K562 (cell line): ENCODE results near the gene SLC34A1. TPM values are rescaled to one million over a fixed set of nuclear protein-coding genes. Genes with fewer than 3 reads are reported as not detected.

Source experiments
- ARID3A ChIP-seq: IDR thresholded peaks from 2 replicates; pipeline ENCODE4 v1.6.1; 2012; ENCODE audit warnings: low read depth, low read length, improper control_type of control experiment, borderline replicate concordance
- BRD9 ChIP-seq: fragments of 450-650 bp; IDR thresholded peaks from 2 replicates; pipeline ENCODE4 v1.6.1; 2018; ENCODE audit warnings: low read depth; ENCODE audit not compliant: partially characterized antibody
- CLOCK ChIP-seq: fragments of 250-450 bp; sonication (Bioruptor Pico); IDR thresholded peaks from 2 replicates; pipeline ENCODE4 v1.4.0; 2020; ENCODE audit warnings: mild to moderate bottlenecking, moderate library complexity, borderline replicate concordance
- HEY1 ChIP-seq: fragments of 250-450 bp; sonication (Bioruptor Pico); IDR thresholded peaks from 2 replicates; pipeline ENCODE4 v1.5.0; 2020; ENCODE audit warnings: mild to moderate bottlenecking, moderate library complexity, borderline replicate concordance
- HINFP ChIP-seq: fragments of 450-650 bp; conservative IDR thresholded peaks from 2 replicates; pipeline ENCODE4 v1.6.1; 2016; ENCODE audit warnings: missing genetic modification characterization, low read depth, mild to moderate bottlenecking, control low read depth, missing compliant biosample characterization
- HIVEP1 ChIP-seq: fragments of 250-450 bp; sonication (Bioruptor Pico); IDR thresholded peaks from 2 replicates; pipeline ENCODE4 v1.4.0; 2020; ENCODE audit warnings: mild to moderate bottlenecking
- IFI16 ChIP-seq: fragments of 250-450 bp; sonication (Bioruptor Pico); IDR thresholded peaks from 2 replicates; pipeline ENCODE4 v2.1.2; 2022; ENCODE audit warnings: mild to moderate bottlenecking, inconsistent platforms
- MCM2 ChIP-seq: fragments of 450-650 bp; IDR thresholded peaks from 2 replicates; pipeline ENCODE4 v1.6.1; 2017; ENCODE audit warnings: low read depth, mild to moderate bottlenecking
- MEF2A ChIP-seq: IDR thresholded peaks from 2 replicates; pipeline ENCODE4 v1.6.1; 2011; ENCODE audit warnings: low read depth, mild to moderate bottlenecking, low read length, moderate library complexity; ENCODE audit not compliant: control insufficient read depth
- NUFIP1 ChIP-seq: fragments of 450-650 bp; IDR thresholded peaks from 2 replicates; pipeline ENCODE4 v1.6.1; 2018; ENCODE audit not compliant: partially characterized antibody
- PPARD ChIP-seq: fragments of 250-450 bp; sonication (Bioruptor Pico); IDR thresholded peaks from 2 replicates; pipeline ENCODE4 v1.8.0; 2022; ENCODE audit warnings: inconsistent platforms, mild to moderate bottlenecking, moderate library complexity
- RB1 ChIP-seq: fragments of 450-650 bp; IDR thresholded peaks from 2 replicates; pipeline ENCODE4 v1.6.1; 2017; ENCODE audit warnings: low read depth, mild to moderate bottlenecking
- RFX7 ChIP-seq: fragments of 250-450 bp; sonication (Bioruptor Pico); IDR thresholded peaks from 2 replicates; pipeline ENCODE4 v1.5.1; 2021; ENCODE audit warnings: mild to moderate bottlenecking
- SMC3 ChIP-seq: conservative IDR thresholded peaks from 2 replicates; pipeline ENCODE4 v1.6.1; 2011; ENCODE audit warnings: low read depth, low read length, improper control_type of control experiment; ENCODE audit not compliant: insufficient read depth
- SNIP1 ChIP-seq: fragments of 450-650 bp; IDR thresholded peaks from 2 replicates; pipeline ENCODE4 v1.7.1; 2017; ENCODE audit warnings: low read depth, mild to moderate bottlenecking
- SP1 ChIP-seq: sonication (generic); formaldehyde crosslinking; IDR thresholded peaks from 2 replicates; pipeline ENCODE4 v1.8.1; 2022; ENCODE audit warnings: mild to moderate bottlenecking, missing genetic modification reagents
- ZEB2 ChIP-seq: fragments of 450-650 bp; IDR thresholded peaks from 2 replicates; pipeline ENCODE4 v1.6.1; 2016
- ZFP1 ChIP-seq: fragments of 450-650 bp; formaldehyde crosslinking; IDR thresholded peaks from 2 replicates; pipeline ENCODE4 v1.4.0; 2020; ENCODE audit warnings: mild to moderate bottlenecking, mixed read lengths
- ZNF253 ChIP-seq: fragments of 250-450 bp; sonication (Bioruptor Pico); conservative IDR thresholded peaks from 2 replicates; pipeline ENCODE4 v1.6.1; 2021; ENCODE audit warnings: mild to moderate bottlenecking
- ZNF3 ChIP-seq: fragments of 250-450 bp; sonication (Bioruptor Pico); IDR thresholded peaks from 2 replicates; pipeline ENCODE4 v1.5.0; 2021; ENCODE audit warnings: mild to moderate bottlenecking, moderate library complexity
- ZNF449 ChIP-seq: fragments of 250-450 bp; sonication (Bioruptor Pico); IDR thresholded peaks from 2 replicates; pipeline ENCODE4 v1.8.0; 2022; ENCODE audit warnings: moderate library complexity, mild to moderate bottlenecking, inconsistent platforms
- polyA plus RNA-seq, 8 experiments: library from polyadenylated mRNA; depleted of rRNA in 4 of 8; stranded (reverse) in 5 of 8; unstranded in 3 of 8; fragments of >200 nt; fragmentation: Nextera tagmentation in 2 of 8; fragmentation: Illumina TruSeq in 1 of 8; extraction: Ambion mirVana in 2 of 8; extraction: Trizol in 1 of 8; gene quantifications; 2 replicates each; pipeline versions ENCODE4 v1.2.1 to v1.2.3, GENCODE V29; 2011 to 2014; ENCODE audit warnings: inconsistent platforms in 1 of 8, missing spikeins in 1 of 8
- total RNA-seq, 7 experiments: library from RNA; depleted of rRNA in 6 of 7; stranded (reverse); fragments of >200 nt in 6 of 7; fragmentation: Illumina TruSeq in 2 of 7; extraction: Trizol in 2 of 7; gene quantifications; 2 replicates each; pipeline versions ENCODE4 v1.2.1 to v1.2.3, GENCODE V29; 2011 to 2021; ENCODE audit warnings: low replicate concordance in 1 of 7

Gene SLC34A1
- total and polyA plus RNA-seq, 9 of the 15 experiments (the other 6 are each of a cell fraction or from before 2014, with no cell fraction given): not detected

- TF ChIP-seq NUFIP1 (peak; percentile 36), MCM2 (no peak), SP1 (CRISPR knock-in tag) (peak; percentile 89), ZFP1 (CRISPR knock-in tag) (no peak), HINFP (tag) (no peak), RFX7 (no peak), ZNF253 (CRISPR knock-in tag) (no peak), ZNF3 (no peak), SMC3 (peak; percentile 85), HIVEP1 (CRISPR knock-in tag) (peak; percentile 86), BRD9 (no peak), IFI16 (CRISPR knock-in tag) (no peak), ZNF449 (CRISPR knock-in tag) (no peak), RB1 (peak; percentile 95), ARID3A (no peak), HEY1 (CRISPR knock-in tag) (no peak), ZEB2 (no peak), CLOCK (CRISPR knock-in tag) (no peak), SNIP1 (no peak), MEF2A (no peak), PPARD (no peak)
These were observed 19.8 kb downstream of the SLC34A1 start (continued) for GRCh38 chr5:177403792-177404640.
